ENCODE results near the gene COCH. TPM values are rescaled to one million over a fixed set of nuclear protein-coding genes. Genes with fewer than 3 reads are reported as not detected.

Gene COCH
- total and polyA plus RNA-seq, 10 of the 15 experiments (the other 5 are each of a cell fraction or from before 2014, with no cell fraction given) = 1.8 to 8.3 (median 5.1) TPM

DNA sequence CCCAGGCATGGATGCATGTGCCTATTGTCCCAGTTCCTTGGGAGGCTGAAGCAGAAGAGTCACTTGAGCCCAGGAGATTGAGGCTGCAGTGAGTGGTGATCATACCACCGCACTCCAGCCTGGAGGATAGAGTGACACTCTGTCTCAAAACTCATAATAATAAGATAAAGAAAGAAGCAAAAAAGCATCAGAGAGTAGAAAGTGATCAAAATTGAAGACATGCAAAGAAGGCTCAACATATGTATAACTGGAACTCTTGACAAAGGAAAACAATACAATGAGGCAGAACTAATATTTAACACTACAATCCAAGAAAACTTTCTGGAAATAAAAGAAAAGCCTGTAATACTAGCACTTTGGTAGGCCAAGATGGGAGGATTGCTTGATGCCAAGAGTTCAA lies 48.3 kb upstream of the COCH start:
- FAIRE-seq = no peak
- no peak for TF ChIP-seq KAT2A (conservative IDR thresholded peaks at IDR 0.05; ENCODE audit: control insufficient read depth, low read depth, low read length)
- no peak for TF ChIP-seq SRF (IDR thresholded peaks at IDR 0.05; ENCODE audit: low read depth in 2 of 2, low read length in 2 of 2)
- TF ChIP-seq CHD1 (IDR thresholded peaks at IDR 0.05; ENCODE audit: low read depth, low read length) = no peak
- TF ChIP-seq NR2F1 (conservative IDR thresholded peaks at IDR 0.05) = no peak
- no peak for TF ChIP-seq PAX8 (IDR thresholded peaks at IDR 0.05)
- TF ChIP-seq CREB1 (IDR thresholded peaks at IDR 0.05; ENCODE audit: low read depth) = no peak
- no peak for TF ChIP-seq NKRF (conservative IDR thresholded peaks at IDR 0.05)
- no peak overlapping the region for H3K4me2 ChIP-seq (ENCODE audit: control insufficient read depth, insufficient read depth)
- WGBS (ENCODE audit: insufficient coverage, insufficient replicate concordance, low lambda C conversion rate, missing lambda C conversion rate) = 94% methylated on average over 1 of the region's 1 CpG
- H3K36me3 ChIP-seq (ENCODE audit: control insufficient read depth in 2 of 2, insufficient read depth in 2 of 2, low read length in 1 of 2) = no peaks in the 10 kb centered on the region
- no peaks in the 10 kb centered on the region for H3K27me3 ChIP-seq (replicated peaks in 1 of 2; ENCODE audit: control insufficient read depth in 2 of 2, insufficient read depth in 2 of 2, low read length in 1 of 2)
- in situ Hi-C loops (cut with MboI) (no loop called here), intact Hi-C loops (cut with micrococcal nuclease; ENCODE audit: unreplicated experiment) (no loop called here)
- RAD21 ChIA-PET (ENCODE audit: unreplicated experiment) = no interaction called here
- H3K4me3 ChIP-seq = no peak overlapping the region
- no peaks in the 10 kb centered on the region for H3K79me2 ChIP-seq (ENCODE audit: control insufficient read depth, insufficient read depth, low read length)
- H2AFZ ChIP-seq (ENCODE audit: control insufficient read depth, low read depth, low read length) = no peak overlapping the region
- H3K9ac ChIP-seq (ENCODE audit: control insufficient read depth, insufficient read depth, low read length) = no peak overlapping the region
- no peaks in the 10 kb centered on the region; the same call in 2 of the 3 replicates for H3K9me3 ChIP-seq (replicated peaks; ENCODE audit: control insufficient read depth, insufficient read depth, low read length)
- no peaks in the 10 kb centered on the region for H3K4me1 ChIP-seq (ENCODE audit: control insufficient read depth, insufficient read depth, low read length)
- no peak overlapping the region for H3K27ac ChIP-seq (ENCODE audit: control insufficient read depth, insufficient read depth)
- no TSS peak for BruUV-seq (replicated peaks)
- no peaks in the 10 kb centered on the region for H4K20me1 ChIP-seq (ENCODE audit: control insufficient read depth, insufficient read depth)
- no peak for ATAC-seq
- POLR2A ChIA-PET = no interaction called here
- CTCF ChIA-PET = interaction anchor here (0.6 kb wide), 1 partner anchor 305 kb away, joined by 4 read pairs; no protein-coding TSS in a partner anchor
- DNase-seq (ENCODE audit: low read depth, low spot score) = no peak
- SMC1A ChIA-PET (ENCODE audit: uncharacterized antibody, unreplicated experiment) = no interaction called here

All from GM12878 (cell line).